ENCODE results near the gene CREBBP.

DNA sequence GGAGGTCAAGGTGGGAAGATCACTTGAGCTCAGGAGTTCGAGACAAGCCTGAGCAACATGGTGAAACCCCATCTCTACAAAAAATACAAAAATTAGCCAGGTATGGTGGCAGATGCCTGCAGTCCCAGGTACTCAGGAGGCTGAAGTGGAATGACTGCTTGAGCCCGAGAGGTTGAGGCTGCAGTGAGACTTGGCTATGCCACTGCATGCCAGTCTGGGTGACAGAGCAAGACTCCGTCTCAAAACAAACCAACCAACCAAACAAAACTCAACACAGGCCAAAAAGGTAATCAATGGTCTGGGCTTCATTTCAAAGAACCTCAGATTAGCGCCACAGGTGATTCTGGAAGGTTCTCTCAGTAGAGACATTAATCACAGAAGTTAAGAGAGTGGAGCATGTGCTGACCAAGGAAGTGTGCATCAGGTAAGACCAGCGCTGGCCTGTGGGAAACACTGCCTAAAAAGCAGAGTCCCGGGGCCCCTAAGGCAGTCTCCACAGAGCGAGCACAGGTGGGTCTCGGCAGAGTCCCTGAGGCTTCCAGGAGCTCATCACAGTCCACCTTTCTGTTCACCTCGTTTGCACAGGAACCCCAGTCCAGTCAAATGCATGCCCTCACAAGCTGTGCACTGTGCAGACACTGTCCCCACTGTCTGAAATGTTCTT lies 91.7 kb downstream of the CREBBP start:
- no peak for TF ChIP-seq POLR2A (IDR thresholded peaks at IDR 0.05; ENCODE audit: low read depth, low read length)
- no peak for TF ChIP-seq POLR2AphosphoS5 (IDR thresholded peaks at IDR 0.05; ENCODE audit: low read depth, low read length)
- no peak for TF ChIP-seq TAF1 (IDR thresholded peaks at IDR 0.05; ENCODE audit: low read depth, low read length)
